ENCODE measurements around the gene PDE6A.
"Not testable (repeated sequence)": the region's sequence is repeated elsewhere in the genome, so short reads cannot be mapped to it uniquely, and the experiment has no call there.

PDE6A gene

GRCh38 chr5:149885513-149885912 lies 59.1 kb downstream of the PDE6A start:
- TF ChIP-seq POLR2A (IDR thresholded peaks at IDR 0.05; ENCODE audit: low read length): no peak
- no peak for TF ChIP-seq GATA1 (IDR thresholded peaks at IDR 0.05; ENCODE audit: low read depth, low read length)

DNA sequence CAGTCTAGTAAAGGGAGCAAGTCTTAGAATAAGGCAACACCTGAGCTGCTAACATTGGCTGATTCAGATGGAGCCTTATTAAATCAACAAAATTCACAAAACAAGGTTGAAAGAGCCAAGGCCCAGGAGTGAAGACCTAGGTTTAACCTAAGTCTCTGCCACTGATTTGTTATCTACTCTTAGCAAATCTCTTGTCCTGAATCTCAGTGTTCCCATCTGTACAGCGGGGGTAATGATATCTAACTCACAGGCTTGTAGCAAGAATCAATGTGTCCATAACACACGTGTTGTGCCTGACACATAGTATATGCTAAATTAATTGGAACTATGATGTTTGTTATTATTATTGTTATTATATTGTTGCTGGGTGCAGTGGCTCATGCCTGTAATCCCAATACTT lies 61.0 kb downstream of the PDE6A start:
- TF ChIP-seq POLR2A (IDR thresholded peaks at IDR 0.05; ENCODE audit: low read length) (no peak), GATA1 (IDR thresholded peaks at IDR 0.05; ENCODE audit: low read depth, low read length) (no peak)
- DNase-seq: no peak

More at GRCh38 chr5:149885513-149885912, 59.1 kb downstream of the PDE6A start:
- DNase-seq: no peak

DNA sequence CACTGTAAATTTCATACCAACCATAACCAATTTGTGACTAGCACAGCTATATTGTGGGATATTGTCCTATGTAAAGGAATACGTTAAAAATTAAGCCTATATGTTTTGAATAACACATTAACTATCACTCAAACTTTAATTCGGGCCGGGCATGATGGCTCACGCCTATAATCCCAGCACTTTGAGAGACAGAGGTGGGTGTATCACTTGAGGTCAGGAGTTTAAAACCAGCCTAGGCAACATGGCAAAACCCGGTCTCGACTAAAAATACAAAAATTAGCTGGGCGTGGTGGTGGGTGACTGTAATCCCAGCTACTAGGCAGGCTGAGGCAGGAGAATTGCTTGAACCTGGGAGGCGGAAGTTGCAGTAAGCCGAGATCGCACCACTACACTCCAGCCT lies 62.0 kb downstream of the PDE6A start:
- DNase-seq: not testable (repeated sequence)

GRCh38 chr5:149881874-149882273 lies 62.7 kb downstream of the PDE6A start:
- TF ChIP-seq POLR2A (IDR thresholded peaks at IDR 0.05; ENCODE audit: low read length): no peak
- no peak for TF ChIP-seq GATA1 (IDR thresholded peaks at IDR 0.05; ENCODE audit: low read depth, low read length)
- DNase-seq: no peak

DNA sequence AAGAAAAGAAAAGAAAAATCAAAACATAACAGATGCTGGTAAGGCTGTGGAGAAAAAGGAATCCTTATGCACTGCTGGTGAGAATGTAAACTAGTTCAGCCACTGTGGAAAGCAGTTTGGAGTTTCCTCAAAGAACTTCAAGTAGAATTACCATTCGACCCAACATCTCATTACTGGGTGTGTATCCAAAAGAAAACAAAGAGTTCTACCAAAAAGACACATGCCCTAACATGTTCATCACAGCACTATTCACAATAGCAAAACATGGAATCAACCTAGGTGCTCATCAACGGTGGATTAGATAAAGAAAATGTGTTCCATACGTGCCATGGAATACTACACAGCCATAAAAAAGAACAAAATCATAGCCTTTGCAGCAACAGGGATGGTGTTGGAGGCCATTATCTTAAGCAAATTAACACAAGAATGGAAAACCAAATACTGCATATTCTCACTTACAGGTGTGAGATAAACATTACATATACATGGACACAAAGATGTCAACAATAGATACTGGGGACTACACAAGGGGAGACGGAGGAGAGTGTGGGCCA lies 63.4 kb downstream of the PDE6A start:
- TF ChIP-seq GATA1 (IDR thresholded peaks at IDR 0.05; ENCODE audit: low read depth, low read length): no peak
- no peak for TF ChIP-seq POLR2A (IDR thresholded peaks at IDR 0.05; ENCODE audit: low read length)
- DNase-seq: no peak

- DNase-seq: not testable (repeated sequence)
Measured at GRCh38 chr5:149879593-149879992, 65.0 kb downstream of the PDE6A start.

DNA sequence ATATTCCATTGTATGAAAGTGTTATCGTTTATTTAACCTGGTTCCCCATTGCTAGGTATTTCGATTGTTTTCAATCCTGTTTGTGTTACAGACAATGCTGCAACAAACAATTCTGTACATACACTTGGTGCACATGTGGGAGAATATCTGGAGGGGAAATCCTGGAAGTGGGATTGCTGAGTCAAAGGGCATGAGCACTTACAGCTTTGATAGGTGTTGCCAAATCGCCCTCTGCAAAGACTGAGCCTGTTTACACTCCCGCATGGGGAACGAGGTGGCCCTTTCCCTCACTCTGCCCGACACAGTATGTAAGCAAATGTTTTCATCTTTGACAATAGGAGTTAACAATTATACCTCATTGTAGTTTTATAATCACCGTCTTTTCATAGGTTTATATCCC lies 66.2 kb downstream of the PDE6A start:
- DNase-seq: no peak
- TF ChIP-seq POLR2A (IDR thresholded peaks at IDR 0.05; ENCODE audit: low read length): no peak

GRCh38 chr5:149873896-149874295 lies 70.7 kb downstream of the PDE6A start:
- no peak for TF ChIP-seq POLR2A (IDR thresholded peaks at IDR 0.05; ENCODE audit: low read length)
- no peak for TF ChIP-seq GATA1 (IDR thresholded peaks at IDR 0.05; ENCODE audit: low read depth, low read length)
- no peak for DNase-seq

GRCh38 chr5:149872351-149873040 lies 72.1 kb downstream of the PDE6A start:
- TF ChIP-seq GATA1 (IDR thresholded peaks at IDR 0.05; ENCODE audit: low read depth, low read length) (no peak), POLR2A (IDR thresholded peaks at IDR 0.05; ENCODE audit: low read length) (no peak)
- DNase-seq: no peak

- DNase-seq: no peak
- TF ChIP-seq POLR2A (IDR thresholded peaks at IDR 0.05; ENCODE audit: low read length): no peak
- TF ChIP-seq GATA1 (IDR thresholded peaks at IDR 0.05; ENCODE audit: low read depth, low read length): no peak
Measured at GRCh38 chr5:149871471-149871870, 73.1 kb downstream of the PDE6A start.

- TF ChIP-seq GATA1 (IDR thresholded peaks at IDR 0.05; ENCODE audit: low read depth, low read length) (no peak), POLR2A (IDR thresholded peaks at IDR 0.05; ENCODE audit: low read length) (no peak)
- no peak for DNase-seq
Measured at GRCh38 chr5:149870697-149871096, 73.9 kb downstream of the PDE6A start.

DNA sequence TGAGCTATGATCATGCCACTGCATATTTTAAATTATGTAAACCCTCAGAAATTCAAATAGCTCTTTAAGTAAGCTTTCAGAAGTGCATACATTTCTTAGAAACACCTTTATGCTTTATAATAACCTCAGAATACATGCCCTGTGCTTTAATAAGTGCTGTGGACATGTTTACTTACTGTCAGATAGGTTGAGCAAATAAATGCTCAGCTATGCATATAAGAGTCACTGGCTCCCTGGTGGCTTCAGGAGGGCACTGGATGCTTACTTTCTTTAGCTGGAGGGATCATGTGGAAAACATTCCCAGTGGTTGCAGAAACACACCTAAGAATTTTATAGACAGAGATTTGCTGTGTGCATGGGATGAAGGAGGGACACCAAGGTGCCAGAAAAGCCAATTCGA lies 74.4 kb downstream of the PDE6A start:
- TF ChIP-seq GATA1 (IDR thresholded peaks at IDR 0.05; ENCODE audit: low read depth, low read length): no peak
- TF ChIP-seq POLR2A (IDR thresholded peaks at IDR 0.05; ENCODE audit: low read length): no peak
- no peak for DNase-seq

DNA sequence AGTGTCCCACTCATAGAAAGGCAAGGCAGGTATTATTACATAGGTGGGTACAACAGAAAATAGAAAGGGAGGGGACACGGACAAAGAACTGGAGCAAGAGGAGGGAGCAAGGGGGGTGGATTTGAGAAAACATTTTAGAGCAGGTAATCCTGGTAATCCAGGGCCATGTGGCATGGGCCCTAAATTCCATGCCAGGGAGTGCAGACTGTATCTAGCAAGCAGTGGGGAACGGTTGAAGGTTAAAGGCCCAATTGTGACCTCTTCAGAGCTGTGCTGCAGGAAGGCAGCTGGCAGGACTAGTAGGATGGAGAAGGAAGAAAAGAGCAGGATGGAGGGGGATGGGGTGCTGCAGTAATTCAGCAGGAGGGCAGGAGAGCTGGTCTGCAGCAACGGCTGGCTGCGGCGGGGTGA lies 75.2 kb downstream of the PDE6A start:
- DNase-seq: no peak
- TF ChIP-seq GATA1 (IDR thresholded peaks at IDR 0.05; ENCODE audit: low read depth, low read length) (no peak), POLR2A (IDR thresholded peaks at IDR 0.05; ENCODE audit: low read length) (no peak)

DNA sequence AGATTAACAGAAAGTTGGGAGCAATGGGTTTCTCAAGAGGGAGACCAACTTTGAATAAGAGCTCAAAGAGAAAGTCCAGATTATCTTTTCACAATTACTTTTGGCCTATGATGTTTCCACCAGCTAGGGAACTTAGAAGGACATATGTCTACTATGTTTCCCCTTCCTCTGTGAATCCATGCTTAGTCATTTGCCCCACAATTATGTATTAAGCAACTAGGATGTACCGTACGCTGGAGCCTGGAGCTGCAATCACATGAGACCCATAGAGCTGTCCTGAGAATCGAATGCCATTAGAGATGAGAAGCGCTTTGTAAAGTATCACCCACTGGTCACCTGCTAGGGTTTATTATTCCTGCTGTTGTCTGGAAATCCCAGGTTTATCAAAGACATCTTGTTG lies 78.8 kb downstream of the PDE6A start:
- no peak for DNase-seq
- TF ChIP-seq GATA1 (IDR thresholded peaks at IDR 0.05; ENCODE audit: low read depth, low read length) (no peak), POLR2A (IDR thresholded peaks at IDR 0.05; ENCODE audit: low read length) (no peak)

DNA sequence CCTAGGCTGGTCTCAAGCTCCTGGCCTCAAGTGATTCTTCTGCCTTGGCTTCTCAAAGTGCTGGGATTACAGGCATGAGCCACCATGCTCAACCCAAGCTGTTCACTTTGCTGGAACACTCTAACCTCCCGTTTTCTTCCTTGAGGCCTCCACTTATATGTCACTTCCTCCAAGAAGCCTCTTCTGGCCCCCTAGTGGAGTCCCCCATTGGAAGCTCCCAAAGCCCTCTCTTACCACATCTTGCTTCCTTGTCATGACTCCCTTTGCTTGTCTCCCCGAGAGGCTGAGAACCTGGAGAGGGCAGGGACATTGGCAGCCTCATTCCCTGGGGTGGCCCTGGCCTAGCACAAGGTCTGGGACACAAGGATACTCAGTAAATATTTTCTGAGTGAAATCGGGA lies 80.8 kb downstream of the PDE6A start:
- TF ChIP-seq GATA1 (IDR thresholded peaks at IDR 0.05; ENCODE audit: low read depth, low read length): no peak
- no peak for TF ChIP-seq POLR2A (IDR thresholded peaks at IDR 0.05; ENCODE audit: low read length)
- no peak for DNase-seq

DNA sequence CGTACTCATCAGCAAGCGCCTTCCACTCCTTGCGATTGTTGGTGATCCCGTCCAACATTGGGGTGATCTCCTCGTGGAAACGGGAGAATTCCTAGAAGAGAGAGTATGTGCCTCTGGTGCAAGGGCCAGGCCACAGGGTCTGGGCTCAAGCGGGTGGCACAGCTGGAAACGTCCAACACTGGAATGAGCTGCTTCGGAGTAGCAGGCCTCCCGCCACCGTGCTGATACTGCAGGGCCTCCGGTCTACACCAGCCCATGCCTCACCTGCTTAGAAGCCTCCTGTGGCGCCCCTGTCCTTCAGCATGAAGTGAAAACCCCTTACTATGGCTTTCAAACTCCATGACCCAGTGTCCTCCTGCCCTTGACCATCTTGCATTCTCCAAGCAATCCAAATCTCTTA lies 81.4 kb downstream of the PDE6A start:
- DNase-seq: no peak
- no peak for TF ChIP-seq POLR2A (IDR thresholded peaks at IDR 0.05; ENCODE audit: low read length)
- TF ChIP-seq GATA1 (IDR thresholded peaks at IDR 0.05; ENCODE audit: low read depth, low read length): no peak

All from erythroblast (primary cell).